ENCODE measurements around the gene KCNN2.

KCNN2 gene

GRCh38 chr5:114544561-114544960 is 182.7 kb downstream of the KCNN2 start:
- DNase-seq (ENCODE audit: low spot score), result no peak
